ENCODE measurements around the gene TTLL11.
A peak's percentile ranks its signal among the peaks of the same experiment; 100 is the strongest.

Gene TTLL11

DNA sequence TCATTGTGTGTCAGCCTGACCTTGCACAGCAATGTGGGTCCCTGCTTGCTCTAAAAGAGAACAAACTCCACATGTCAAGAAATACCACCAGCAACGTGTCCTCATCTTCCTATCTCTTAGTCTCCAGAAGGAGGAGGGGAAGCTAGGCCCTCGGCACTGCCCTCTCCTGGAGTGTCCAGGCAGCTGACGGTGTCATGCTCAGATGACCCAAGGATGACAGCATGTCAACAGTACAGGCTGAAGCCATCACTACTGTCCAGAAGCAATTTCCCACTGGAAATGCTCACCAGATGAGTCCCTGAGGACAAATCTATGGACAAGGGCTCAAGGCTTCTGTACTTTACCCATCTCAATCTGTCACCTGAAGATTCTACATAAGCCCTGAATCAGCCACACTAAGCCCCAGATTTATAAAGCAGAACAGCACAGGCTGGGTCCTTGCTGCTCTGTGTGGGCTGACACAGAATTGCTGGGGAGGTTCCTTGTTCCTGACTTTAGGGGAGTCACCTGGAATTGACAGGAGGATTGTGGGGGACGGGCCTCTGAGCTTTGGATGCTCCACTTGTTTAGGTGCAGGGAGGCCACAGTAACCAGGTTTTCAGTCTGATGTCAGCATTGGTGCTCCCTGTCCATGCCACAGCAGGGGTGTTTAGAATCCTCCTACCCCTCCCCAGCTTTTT lies 231.5 kb downstream of the TTLL11 start:
- Histone ChIP-seq H2BK5ac (ENCODE audit: low read length) (no peak overlapping the region), H4K5ac (ENCODE audit: low read length) (no peak overlapping the region), H3K4me2 (ENCODE audit: low read length) (no peak overlapping the region), H2BK120ac (ENCODE audit: low read depth, low read length) (no peak overlapping the region), H3K18ac (ENCODE audit: low read length) (no peak overlapping the region), H3K79me2 (ENCODE audit: control insufficient read depth, insufficient read depth, low read length) (no peaks in the 10 kb centered on the region), H3K27me3 (ENCODE audit: insufficient read depth, low read length, poor library complexity) (no peaks in the 10 kb centered on the region), H3K79me1 (ENCODE audit: low read length) (no peaks in the 10 kb centered on the region), H3K36me3 (ENCODE audit: control insufficient read depth, insufficient read depth, low read length) (no peaks in the 10 kb centered on the region), H3K56ac (ENCODE audit: low read length) (no peak overlapping the region), H3K27ac (ENCODE audit: low read depth, low read length) (no peak overlapping the region), H2BK15ac (replicated peaks; ENCODE audit: low read depth) (no peak overlapping the region), H2AK5ac (ENCODE audit: low read length) (no peak overlapping the region), H3K9ac (ENCODE audit: low read length) (no peak overlapping the region), H4K8ac (ENCODE audit: low read depth, low read length) (no peak overlapping the region), H3K4me1 (ENCODE audit: control insufficient read depth, low read depth, low read length) (peaks cover 16% of the 10 kb centered on the region), H3K4me3 (ENCODE audit: low read length) (no peak overlapping the region), H3K4ac (ENCODE audit: low read depth, low read length) (no peak overlapping the region), H3K23ac (ENCODE audit: low read length) (no peak overlapping the region)
- no CpG with 5 or more reads among the region's 4 CpGs for WGBS (ENCODE audit: extremely low coverage, insufficient coverage, low lambda C conversion rate)
- peak; percentile 79 for DNase-seq

- Histone ChIP-seq H2BK5ac (ENCODE audit: low read length) (no peak overlapping the region), H3K18ac (ENCODE audit: low read length) (no peak overlapping the region), H3K27ac (ENCODE audit: low read depth, low read length) (no peak overlapping the region), H3K4ac (ENCODE audit: low read depth, low read length) (no peak overlapping the region), H3K4me1 (ENCODE audit: control insufficient read depth, low read depth, low read length) (peaks cover 16% of the 10 kb centered on the region), H3K4me2 (ENCODE audit: low read length) (no peak overlapping the region), H4K8ac (ENCODE audit: low read depth, low read length) (no peak overlapping the region), H4K5ac (ENCODE audit: low read length) (no peak overlapping the region), H2AK5ac (ENCODE audit: low read length) (no peak overlapping the region), H3K79me2 (ENCODE audit: control insufficient read depth, insufficient read depth, low read length) (no peaks in the 10 kb centered on the region), H2BK120ac (ENCODE audit: low read depth, low read length) (no peak overlapping the region), H3K56ac (ENCODE audit: low read length) (no peak overlapping the region), H3K4me3 (ENCODE audit: low read length) (no peak overlapping the region), H3K36me3 (ENCODE audit: control insufficient read depth, insufficient read depth, low read length) (no peaks in the 10 kb centered on the region), H2BK15ac (replicated peaks; ENCODE audit: low read depth) (no peak overlapping the region), H3K79me1 (ENCODE audit: low read length) (no peaks in the 10 kb centered on the region), H3K27me3 (ENCODE audit: insufficient read depth, low read length, poor library complexity) (no peaks in the 10 kb centered on the region), H3K23ac (ENCODE audit: low read length) (no peak overlapping the region), H3K9ac (ENCODE audit: low read length) (no peak overlapping the region)
- DNase-seq = no peak
- no CpG with 5 or more reads among the region's 2 CpGs for WGBS (ENCODE audit: extremely low coverage, insufficient coverage, low lambda C conversion rate)
These were observed 232.4 kb downstream of the TTLL11 start for GRCh38 chr9:121860744-121861143.

GRCh38 chr9:121860213-121860612 lies 232.9 kb downstream of the TTLL11 start:
- H3K27me3 ChIP-seq (ENCODE audit: insufficient read depth, low read length, poor library complexity) = no peaks in the 10 kb centered on the region
- no peaks in the 10 kb centered on the region for H3K79me2 ChIP-seq (ENCODE audit: control insufficient read depth, insufficient read depth, low read length)
- no peak overlapping the region for H4K5ac ChIP-seq (ENCODE audit: low read length)
- H3K27ac ChIP-seq (ENCODE audit: low read depth, low read length) = no peak overlapping the region
- H2BK15ac ChIP-seq (replicated peaks; ENCODE audit: low read depth) = no peak overlapping the region
- no peak overlapping the region for H3K4me2 ChIP-seq (ENCODE audit: low read length)
- H2AK5ac ChIP-seq (ENCODE audit: low read length) = no peak overlapping the region
- DNase-seq = peak; percentile 46
- no peak overlapping the region for H4K8ac ChIP-seq (ENCODE audit: low read depth, low read length)
- no peak overlapping the region for H2BK5ac ChIP-seq (ENCODE audit: low read length)
- H3K36me3 ChIP-seq (ENCODE audit: control insufficient read depth, insufficient read depth, low read length) = no peaks in the 10 kb centered on the region
- H3K4me3 ChIP-seq (ENCODE audit: low read length) = no peak overlapping the region
- WGBS (ENCODE audit: extremely low coverage, insufficient coverage, low lambda C conversion rate) = no CpG with 5 or more reads among the region's 3 CpGs
- no peaks in the 10 kb centered on the region for H3K79me1 ChIP-seq (ENCODE audit: low read length)
- no peak overlapping the region for H3K4ac ChIP-seq (ENCODE audit: low read depth, low read length)
- no peak overlapping the region for H3K23ac ChIP-seq (ENCODE audit: low read length)
- H3K9ac ChIP-seq (ENCODE audit: low read length) = no peak overlapping the region
- H3K56ac ChIP-seq (ENCODE audit: low read length) = no peak overlapping the region
- no peak overlapping the region for H2BK120ac ChIP-seq (ENCODE audit: low read depth, low read length)
- H3K18ac ChIP-seq (ENCODE audit: low read length) = no peak overlapping the region
- H3K4me1 ChIP-seq (ENCODE audit: control insufficient read depth, low read depth, low read length) = peaks cover 18% of the 10 kb centered on the region

- no peak overlapping the region for H3K4me3 ChIP-seq (ENCODE audit: low read length)
- H3K4me1 ChIP-seq (ENCODE audit: control insufficient read depth, low read depth, low read length) = peaks cover 18% of the 10 kb centered on the region
- no peak overlapping the region for H3K56ac ChIP-seq (ENCODE audit: low read length)
- no peaks in the 10 kb centered on the region for H3K79me2 ChIP-seq (ENCODE audit: control insufficient read depth, insufficient read depth, low read length)
- no peak overlapping the region for H3K9ac ChIP-seq (ENCODE audit: low read length)
- no peak overlapping the region for H3K27ac ChIP-seq (ENCODE audit: low read depth, low read length)
- H3K36me3 ChIP-seq (ENCODE audit: control insufficient read depth, insufficient read depth, low read length) = no peaks in the 10 kb centered on the region
- H2BK15ac ChIP-seq (replicated peaks; ENCODE audit: low read depth) = no peak overlapping the region
- no peak overlapping the region for H3K4ac ChIP-seq (ENCODE audit: low read depth, low read length)
- no peak overlapping the region for H4K8ac ChIP-seq (ENCODE audit: low read depth, low read length)
- no peak overlapping the region for H4K5ac ChIP-seq (ENCODE audit: low read length)
- H2BK5ac ChIP-seq (ENCODE audit: low read length) = no peak overlapping the region
- no peak for DNase-seq
- H3K27me3 ChIP-seq (ENCODE audit: insufficient read depth, low read length, poor library complexity) = no peaks in the 10 kb centered on the region
- H2BK120ac ChIP-seq (ENCODE audit: low read depth, low read length) = no peak overlapping the region
- no peak overlapping the region for H2AK5ac ChIP-seq (ENCODE audit: low read length)
- no peak overlapping the region for H3K18ac ChIP-seq (ENCODE audit: low read length)
- no peak overlapping the region for H3K23ac ChIP-seq (ENCODE audit: low read length)
- no CpG with 5 or more reads among the region's 6 CpGs for WGBS (ENCODE audit: extremely low coverage, insufficient coverage, low lambda C conversion rate)
- H3K4me2 ChIP-seq (ENCODE audit: low read length) = no peak overlapping the region
- H3K79me1 ChIP-seq (ENCODE audit: low read length) = no peaks in the 10 kb centered on the region
These were observed 233.5 kb downstream of the TTLL11 start for GRCh38 chr9:121859646-121860045.

GRCh38 chr9:121858788-121859187 lies 234.3 kb downstream of the TTLL11 start:
- no peak overlapping the region for H4K5ac ChIP-seq (ENCODE audit: low read length)
- no peaks in the 10 kb centered on the region for H3K79me1 ChIP-seq (ENCODE audit: low read length)
- WGBS (ENCODE audit: extremely low coverage, insufficient coverage, low lambda C conversion rate) = no CpG with 5 or more reads among the region's 8 CpGs
- no peak overlapping the region for H2BK120ac ChIP-seq (ENCODE audit: low read depth, low read length)
- peak overlapping the region; percentile 29 for H3K23ac ChIP-seq (ENCODE audit: low read length)
- H3K4me1 ChIP-seq (ENCODE audit: control insufficient read depth, low read depth, low read length) = peaks cover 25% of the 10 kb centered on the region
- no peak overlapping the region for H3K18ac ChIP-seq (ENCODE audit: low read length)
- DNase-seq = peak; percentile 48
- H3K4ac ChIP-seq (ENCODE audit: low read depth, low read length) = no peak overlapping the region
- H3K27me3 ChIP-seq (ENCODE audit: insufficient read depth, low read length, poor library complexity) = no peaks in the 10 kb centered on the region
- H4K8ac ChIP-seq (ENCODE audit: low read depth, low read length) = no peak overlapping the region
- H2BK15ac ChIP-seq (replicated peaks; ENCODE audit: low read depth) = no peak overlapping the region
- H3K27ac ChIP-seq (ENCODE audit: low read depth, low read length) = no peak overlapping the region
- H3K79me2 ChIP-seq (ENCODE audit: control insufficient read depth, insufficient read depth, low read length) = no peaks in the 10 kb centered on the region
- H2AK5ac ChIP-seq (ENCODE audit: low read length) = no peak overlapping the region
- no peak overlapping the region for H3K4me3 ChIP-seq (ENCODE audit: low read length)
- no peak overlapping the region for H2BK5ac ChIP-seq (ENCODE audit: low read length)
- no peaks in the 10 kb centered on the region for H3K36me3 ChIP-seq (ENCODE audit: control insufficient read depth, insufficient read depth, low read length)
- no peak overlapping the region for H3K56ac ChIP-seq (ENCODE audit: low read length)
- no peak overlapping the region for H3K4me2 ChIP-seq (ENCODE audit: low read length)
- no peak overlapping the region for H3K9ac ChIP-seq (ENCODE audit: low read length)

GRCh38 chr9:121857928-121858327 lies 235.2 kb downstream of the TTLL11 start:
- no peak overlapping the region for H3K18ac ChIP-seq (ENCODE audit: low read length)
- no peaks in the 10 kb centered on the region for H3K79me2 ChIP-seq (ENCODE audit: control insufficient read depth, insufficient read depth, low read length)
- no peak overlapping the region for H2AK5ac ChIP-seq (ENCODE audit: low read length)
- no peaks in the 10 kb centered on the region for H3K36me3 ChIP-seq (ENCODE audit: control insufficient read depth, insufficient read depth, low read length)
- DNase-seq = no peak
- no peak overlapping the region for H3K23ac ChIP-seq (ENCODE audit: low read length)
- no peak overlapping the region for H3K4ac ChIP-seq (ENCODE audit: low read depth, low read length)
- H2BK5ac ChIP-seq (ENCODE audit: low read length) = no peak overlapping the region
- no peak overlapping the region for H3K4me2 ChIP-seq (ENCODE audit: low read length)
- no peak overlapping the region for H4K8ac ChIP-seq (ENCODE audit: low read depth, low read length)
- H3K27ac ChIP-seq (ENCODE audit: low read depth, low read length) = no peak overlapping the region
- no CpG with 5 or more reads among the region's 9 CpGs for WGBS (ENCODE audit: extremely low coverage, insufficient coverage, low lambda C conversion rate)
- H3K27me3 ChIP-seq (ENCODE audit: insufficient read depth, low read length, poor library complexity) = no peaks in the 10 kb centered on the region
- H4K5ac ChIP-seq (ENCODE audit: low read length) = no peak overlapping the region
- no peak overlapping the region for H3K4me3 ChIP-seq (ENCODE audit: low read length)
- H3K4me1 ChIP-seq (ENCODE audit: control insufficient read depth, low read depth, low read length) = peaks cover 19% of the 10 kb centered on the region
- H3K9ac ChIP-seq (ENCODE audit: low read length) = no peak overlapping the region
- no peak overlapping the region for H2BK15ac ChIP-seq (replicated peaks; ENCODE audit: low read depth)
- no peak overlapping the region for H3K56ac ChIP-seq (ENCODE audit: low read length)
- no peak overlapping the region for H2BK120ac ChIP-seq (ENCODE audit: low read depth, low read length)
- no peaks in the 10 kb centered on the region for H3K79me1 ChIP-seq (ENCODE audit: low read length)
